WTC11 (cell line): ENCODE data around the gene PER3. TPM values are rescaled to one million over a fixed set of nuclear protein-coding genes. Genes with fewer than 3 reads are reported as not detected.

Experiments used
- ATAC-seq: fragments of 200-7000 bp; cut with Tn5 transposase; 2 replicates; pipeline ENCODE4 v1.10.0; 2021; ENCODE audit warnings: mild to moderate bottlenecking, moderate library complexity
- CTCF ChIA-PET: fragments of 300-600 bp; sonication (Branson Sonifier 250); formaldehyde crosslinking; loops from one replicate; lab custom pipeline; 2021; ENCODE audit warnings: antibody characterized with exemption; lab: Charles Lee
- POLR2A ChIA-PET: fragments of 350-600 bp; sonication (Branson Sonifier 250); formaldehyde crosslinking; loops from one replicate; lab custom pipeline; 2021; ENCODE audit warnings: antibody characterized with exemption; lab: Charles Lee
- DNase-seq: peaks from one replicate; pipeline ENCODE4 v3.0.0; 2021; ENCODE audit warnings: low spot score
- H3K27ac Mint-ChIP-seq: 2 replicates; pipeline ENCODE4 v1.8.0; 2021; ENCODE audit warnings: mixed read lengths
- H3K27me3 Mint-ChIP-seq: 2 replicates; pipeline ENCODE4 v1.8.0; 2021; ENCODE audit warnings: low read depth, mild to moderate bottlenecking, moderate library complexity, mixed read lengths
- H3K36me3 Mint-ChIP-seq: 2 replicates; pipeline ENCODE4 v1.8.0; 2021; ENCODE audit warnings: mixed read lengths
- H3K4me1 Mint-ChIP-seq: 2 replicates; pipeline ENCODE4 v1.8.0; 2022; ENCODE audit warnings: mixed read lengths
- H3K4me3 Mint-ChIP-seq: 2 replicates; pipeline ENCODE4 v1.8.0; 2021; ENCODE audit warnings: mild to moderate bottlenecking, moderate library complexity, mixed read lengths
- H3K9me3 Mint-ChIP-seq: 2 replicates; pipeline ENCODE4 v1.8.0; 2021; ENCODE audit warnings: mixed read lengths
- AFF4 ChIP-seq: sonication (generic); formaldehyde crosslinking; IDR thresholded peaks from 2 replicates; pipeline ENCODE4 v1.8.1; 2023; ENCODE audit warnings: mild to moderate bottlenecking, missing genetic modification reagents, borderline replicate concordance
- CBFB ChIP-seq: sonication (generic); formaldehyde crosslinking; IDR thresholded peaks from 2 replicates; pipeline ENCODE4 v1.8.1; 2022; ENCODE audit warnings: mild to moderate bottlenecking, low read depth, missing genetic modification reagents
- E2F1 ChIP-seq: sonication (generic); formaldehyde crosslinking; IDR thresholded peaks from 2 replicates; pipeline ENCODE4 v1.8.0; 2022; ENCODE audit warnings: mild to moderate bottlenecking, missing genetic modification reagents
- EMX1 ChIP-seq: fragments of 250-450 bp; sonication (Bioruptor Pico); IDR thresholded peaks from 2 replicates; pipeline ENCODE4 v1.8.0; 2021; ENCODE audit warnings: mild to moderate bottlenecking
- FOXJ3 ChIP-seq: sonication (generic); formaldehyde crosslinking; IDR thresholded peaks from 2 replicates; pipeline ENCODE4 v1.9.0; 2021; ENCODE audit warnings: missing genetic modification reagents, mild to moderate bottlenecking, borderline replicate concordance
- GRHL2 ChIP-seq: fragments of 250-450 bp; sonication (Bioruptor Pico); IDR thresholded peaks from 2 replicates; pipeline ENCODE4 v1.8.0; 2022; ENCODE audit warnings: mild to moderate bottlenecking, moderate library complexity; ENCODE audit not compliant: insufficient replicate concordance, severe bottlenecking
- GTF2I ChIP-seq: fragments of 250-450 bp; sonication (Bioruptor Pico); conservative IDR thresholded peaks from 2 replicates; pipeline ENCODE4 v1.4.0; 2021; ENCODE audit warnings: mild to moderate bottlenecking
- HMGA2 ChIP-seq: fragments of 250-450 bp; sonication (Bioruptor Pico); IDR thresholded peaks from 2 replicates; pipeline ENCODE4 v1.4.0; 2021; ENCODE audit warnings: mild to moderate bottlenecking, moderate library complexity
- NR2C2 ChIP-seq: sonication (generic); formaldehyde crosslinking; IDR thresholded peaks from 2 replicates; pipeline ENCODE4 v1.8.0; 2022; ENCODE audit warnings: mild to moderate bottlenecking, missing genetic modification reagents
- RORB ChIP-seq: fragments of 250-450 bp; sonication (Bioruptor Pico); IDR thresholded peaks from 2 replicates; pipeline ENCODE4 v1.9.0; 2021; ENCODE audit warnings: mild to moderate bottlenecking
- SMAD3 ChIP-seq: sonication (generic); formaldehyde crosslinking; IDR thresholded peaks from 2 replicates; pipeline ENCODE4 v1.8.0; 2022; ENCODE audit warnings: missing genetic modification reagents, mild to moderate bottlenecking, borderline replicate concordance
- SMAD4 ChIP-seq: sonication (generic); formaldehyde crosslinking; IDR thresholded peaks from 2 replicates; pipeline ENCODE4 v1.8.0; 2022; ENCODE audit warnings: mild to moderate bottlenecking, missing genetic modification reagents
- SOX15 ChIP-seq: fragments of 250-450 bp; sonication (Bioruptor Pico); IDR thresholded peaks from 2 replicates; pipeline ENCODE4 v1.9.0; 2021; ENCODE audit warnings: mild to moderate bottlenecking
- ZNF263 ChIP-seq: sonication (generic); formaldehyde crosslinking; IDR thresholded peaks from 2 replicates; pipeline ENCODE4 v1.8.1; 2022; ENCODE audit warnings: low read depth, mild to moderate bottlenecking, moderate library complexity, missing genetic modification reagents
- ZNF416 ChIP-seq: fragments of 250-450 bp; sonication (Bioruptor Pico); IDR thresholded peaks from 2 replicates; pipeline ENCODE4 v1.9.0; 2021; ENCODE audit warnings: mild to moderate bottlenecking, inconsistent platforms
- ZNF425 ChIP-seq: fragments of 250-450 bp; sonication (Bioruptor Pico); conservative IDR thresholded peaks from 2 replicates; pipeline ENCODE4 v1.9.0; 2021; ENCODE audit warnings: mild to moderate bottlenecking
- ZNF512 ChIP-seq: sonication (generic); formaldehyde crosslinking; IDR thresholded peaks from 2 replicates; pipeline ENCODE4 v1.8.1; 2022; ENCODE audit warnings: missing genetic modification reagents, borderline replicate concordance
- total RNA-seq: library from RNA; stranded (reverse); gene quantifications from 3 replicates; pipeline ENCODE4 v1.2.3, GENCODE V29; 2021
- TF ChIP-seq, protein P1 (sequence below): sonication (generic); formaldehyde crosslinking; IDR thresholded peaks from 2 replicates; pipeline ENCODE4 v1.8.1; 2023; ENCODE audit warnings: mild to moderate bottlenecking, missing genetic modification reagents, moderate library complexity
- TF ChIP-seq, protein P2 (sequence below): sonication (generic); formaldehyde crosslinking; IDR thresholded peaks from 2 replicates; pipeline ENCODE4 v1.8.1; 2022; ENCODE audit warnings: low read depth, missing genetic modification reagents, borderline replicate concordance

Gene PER3
- total RNA-seq, 1 experiment from 2014 or later = 8.5 TPM

- Mint-ChIP-seq H3K27me3 (no peaks in the 10 kb centered on the region), H3K36me3 (no peaks in the 10 kb centered on the region), H3K9me3 (no peaks in the 10 kb centered on the region)
- POLR2A ChIA-PET = interaction anchor here (1.9 kb wide), 1 partner anchor 10 kb away, joined by 7 read pairs; the partner anchor contains the start of gene VAMP3
- TF ChIP-seq SOX15 (CRISPR knock-in tag) (no peak), ZNF425 (CRISPR knock-in tag) (no peak), CBFB (CRISPR knock-in tag) (no peak), AFF4 (CRISPR knock-in tag) (no peak), NR2C2 (no peak), ZNF512 (no peak), E2F1 (no peak), RORB (CRISPR knock-in tag) (no peak), GRHL2 (CRISPR knock-in tag) (no peak), HMGA2 (CRISPR knock-in tag) (no peak)
- TF ChIP-seq, protein P1, sequence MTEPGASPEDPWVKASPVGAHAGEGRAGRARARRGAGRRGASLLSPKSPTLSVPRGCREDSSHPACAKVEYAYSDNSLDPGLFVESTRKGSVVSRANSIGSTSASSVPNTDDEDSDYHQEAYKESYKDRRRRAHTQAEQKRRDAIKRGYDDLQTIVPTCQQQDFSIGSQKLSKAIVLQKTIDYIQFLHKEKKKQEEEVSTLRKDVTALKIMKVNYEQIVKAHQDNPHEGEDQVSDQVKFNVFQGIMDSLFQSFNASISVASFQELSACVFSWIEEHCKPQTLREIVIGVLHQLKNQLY (CRISPR knock-in tag) = no peak
- TF ChIP-seq, protein P2, sequence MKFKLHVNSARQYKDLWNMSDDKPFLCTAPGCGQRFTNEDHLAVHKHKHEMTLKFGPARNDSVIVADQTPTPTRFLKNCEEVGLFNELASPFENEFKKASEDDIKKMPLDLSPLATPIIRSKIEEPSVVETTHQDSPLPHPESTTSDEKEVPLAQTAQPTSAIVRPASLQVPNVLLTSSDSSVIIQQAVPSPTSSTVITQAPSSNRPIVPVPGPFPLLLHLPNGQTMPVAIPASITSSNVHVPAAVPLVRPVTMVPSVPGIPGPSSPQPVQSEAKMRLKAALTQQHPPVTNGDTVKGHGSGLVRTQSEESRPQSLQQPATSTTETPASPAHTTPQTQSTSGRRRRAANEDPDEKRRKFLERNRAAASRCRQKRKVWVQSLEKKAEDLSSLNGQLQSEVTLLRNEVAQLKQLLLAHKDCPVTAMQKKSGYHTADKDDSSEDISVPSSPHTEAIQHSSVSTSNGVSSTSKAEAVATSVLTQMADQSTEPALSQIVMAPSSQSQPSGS (CRISPR knock-in tag) = no peak
- TF ChIP-seq, all 79 proteins: peak for 0
- Mint-ChIP-seq H3K27ac (no peak overlapping the region), H3K4me3 (no peak overlapping the region), H3K4me1 (peaks cover 3% of the 10 kb centered on the region; the same call in 1 of the 2 replicates)
- CTCF ChIA-PET = interaction anchor here (0.5 to 3.4 kb wide), 4 partner anchors 9 to 114 kb away, joined by 4 to 22 read pairs (median 12); no protein-coding TSS in a partner anchor
- ATAC-seq (peak; percentile 46; the same call in 1 of the 2 replicates), DNase-seq (no peak)
Observed at GRCh38 chr1:7761103-7761502, 23.0 kb upstream of the PER3 start.

DNA sequence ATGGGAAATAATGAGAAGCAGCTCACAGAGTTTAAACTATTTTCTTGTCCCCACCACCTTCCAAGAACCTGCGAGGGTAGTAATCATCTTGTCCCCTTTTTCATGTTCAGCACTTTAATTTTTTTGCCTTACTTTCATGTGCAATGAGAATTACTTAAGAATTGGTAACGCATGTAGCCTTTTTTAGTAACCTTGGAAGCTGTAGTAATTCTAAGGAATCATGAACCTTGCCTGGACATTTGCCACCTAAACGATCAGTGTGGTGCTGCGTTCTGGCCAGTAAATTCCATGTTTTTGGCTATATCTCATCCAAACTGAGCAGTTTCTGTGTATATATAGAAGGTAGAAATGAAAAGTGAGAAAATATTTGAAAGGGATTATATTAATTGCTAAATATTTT lies 16.9 kb upstream of the PER3 start:
- no peak overlapping the region for H3K4me3 Mint-ChIP-seq
- ChIA-PET CTCF (interaction anchor here (0.6 to 2.9 kb wide), 2 partner anchors 15 to 959 kb away, joined by 3 to 8 read pairs; no protein-coding TSS in a partner anchor), POLR2A (no interaction called here)
- TF ChIP-seq ZNF263 (CRISPR knock-in tag) = no peak
- TF ChIP-seq GTF2I (CRISPR knock-in tag) = no peak
- no peak for TF ChIP-seq SMAD3 (CRISPR knock-in tag)
- TF ChIP-seq ZNF416 (CRISPR knock-in tag) = no peak
- no peak for TF ChIP-seq EMX1 (CRISPR knock-in tag)
- no peak for TF ChIP-seq SMAD4 (CRISPR knock-in tag)
- TF ChIP-seq FOXJ3 (CRISPR knock-in tag) = no peak
- TF ChIP-seq, all 79 proteins: peak for 0
- H3K4me1 Mint-ChIP-seq = peaks cover 11% of the 10 kb centered on the region
- no peaks in the 10 kb centered on the region for H3K9me3 Mint-ChIP-seq
- no peak overlapping the region for H3K27ac Mint-ChIP-seq
- ATAC-seq (no peak), DNase-seq (no peak)
- no peaks in the 10 kb centered on the region for H3K36me3 Mint-ChIP-seq
- no peaks in the 10 kb centered on the region for H3K27me3 Mint-ChIP-seq
